Fibroblast of skin of scalp (primary cell): ENCODE data around the gene PLOD2.

ENCODE experiments used
- DNase-seq: peaks from one replicate; pipeline ENCODE4 v3.0.0-alpha.2; 2013

The PLOD2 gene

DNA sequence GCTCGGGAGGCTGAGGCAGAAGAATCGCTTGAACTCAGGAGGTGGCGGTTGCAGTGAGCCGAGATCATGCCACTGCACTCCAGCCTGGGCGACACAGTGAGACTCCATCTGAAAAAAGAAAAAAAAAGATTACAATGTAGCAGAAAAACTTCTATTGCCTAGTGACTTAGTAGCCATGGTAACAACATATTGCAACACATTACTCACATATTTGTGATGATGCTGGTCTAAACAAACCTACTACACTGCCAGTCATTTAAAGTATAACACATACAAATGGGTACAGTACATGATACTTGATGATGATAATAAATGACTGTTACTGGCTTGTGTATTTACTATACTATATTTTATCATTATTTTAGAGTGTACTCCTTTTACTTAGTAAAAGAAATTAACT is 125.6 kb downstream of the PLOD2 start:
- DNase-seq = peak; percentile 31

DNA sequence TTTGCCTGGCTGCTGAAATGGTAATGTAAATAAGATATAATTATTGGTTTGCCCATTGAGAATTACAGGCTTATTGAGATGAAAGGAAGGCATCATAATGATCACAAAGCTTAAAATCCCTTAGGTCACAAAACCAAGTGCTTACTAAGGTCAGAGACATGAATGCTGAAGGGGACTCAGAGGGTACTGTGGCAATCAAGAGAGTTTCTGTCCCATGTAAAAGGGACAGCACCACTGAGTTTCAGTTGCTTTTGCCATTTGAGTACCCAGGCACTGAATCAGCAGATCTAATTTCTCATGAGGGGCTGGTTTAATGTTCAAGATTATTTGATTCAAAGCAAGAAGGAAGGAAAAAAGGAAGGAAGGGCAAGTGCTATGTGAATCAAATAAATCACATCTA is 127.0 kb downstream of the PLOD2 start:
- no peak for DNase-seq

DNA sequence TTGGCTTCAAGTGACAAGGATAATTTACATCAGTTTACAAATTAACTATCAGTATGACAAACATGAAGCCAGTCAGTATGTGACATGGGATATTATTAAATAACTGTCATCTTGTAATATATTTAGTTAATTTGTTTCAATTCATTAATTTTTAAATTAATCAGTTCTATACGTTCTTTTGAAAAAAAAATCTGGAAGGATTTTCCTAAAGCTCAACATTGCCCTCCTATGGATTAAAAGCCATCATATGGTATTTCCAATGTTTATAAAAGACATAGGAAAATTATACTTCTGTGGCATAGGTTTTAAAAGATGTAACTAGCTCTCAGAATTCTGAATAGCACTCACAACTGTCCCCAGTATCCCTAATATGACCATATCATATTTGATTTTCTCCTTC is 134.4 kb downstream of the PLOD2 start:
- peak; percentile 5 for DNase-seq

DNA sequence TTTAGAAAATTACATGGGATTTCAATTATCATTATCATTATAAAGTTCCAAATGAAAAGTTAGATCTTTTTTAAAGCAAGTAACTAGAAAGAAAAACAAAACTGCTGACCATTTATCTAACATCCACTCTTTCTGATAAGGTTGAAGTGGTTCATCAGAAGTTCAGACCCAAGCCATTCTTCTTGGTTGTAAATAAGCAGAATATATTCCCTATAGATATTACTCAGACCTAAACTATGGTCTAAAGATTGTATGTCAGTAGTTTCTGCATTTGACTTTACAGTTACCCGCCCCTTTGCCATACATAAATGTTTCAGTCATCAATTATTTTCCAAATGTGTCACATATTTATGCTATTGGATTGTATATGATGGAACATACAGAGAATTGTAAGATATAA is 136.7 kb downstream of the PLOD2 start:
- peak; percentile 11 for DNase-seq

DNA sequence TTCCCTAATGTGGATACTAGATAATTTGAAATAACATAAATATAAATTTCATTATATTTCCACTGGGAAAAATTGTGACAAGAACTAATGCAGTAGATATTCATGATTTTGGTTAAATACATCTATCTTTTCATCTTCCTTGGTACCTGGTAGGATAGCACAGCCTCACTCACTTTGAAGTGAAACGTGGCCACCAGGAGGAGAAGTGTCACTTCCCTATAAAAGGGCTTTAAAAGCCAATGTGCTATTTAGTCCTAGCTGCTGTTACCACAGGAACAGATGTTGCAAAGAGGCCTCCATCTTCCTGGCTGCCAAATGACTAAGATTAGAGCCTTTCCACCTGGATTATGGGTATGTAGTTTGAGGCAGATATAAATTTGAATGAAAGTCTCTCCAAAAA is 140.0 kb downstream of the PLOD2 start:
- DNase-seq = no peak

DNA sequence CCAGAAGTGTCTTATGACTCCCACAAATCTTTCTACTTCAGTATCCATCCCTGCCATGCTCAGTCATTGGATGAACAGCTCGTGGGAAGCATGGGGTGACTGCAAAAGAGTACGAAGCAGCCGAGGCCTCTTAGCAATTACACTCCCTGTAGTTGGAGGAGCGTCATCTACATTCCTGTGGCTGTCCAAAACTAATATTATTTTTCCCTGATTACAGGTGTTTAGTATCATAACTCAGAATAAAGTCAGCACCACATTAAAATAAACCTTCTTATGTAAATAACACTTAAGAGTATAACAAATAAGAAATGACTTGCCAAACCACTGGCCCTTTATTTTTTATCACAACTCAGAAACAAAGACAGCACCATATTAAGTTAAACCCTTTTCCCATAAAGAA is 141.5 kb downstream of the PLOD2 start:
- no peak for DNase-seq
